Ishikawa (cell line): Measurements from ENCODE around the gene IMMP2L.

Experiments used
- CEBPB ChIP-seq: IDR thresholded peaks from 2 replicates; pipeline ENCODE4 v1.6.1; 2012
- CREB1 ChIP-seq: IDR thresholded peaks from 2 replicates; pipeline ENCODE4 v1.6.1; 2012; ENCODE audit warnings: low read depth
- EGR1 ChIP-seq: IDR thresholded peaks from 2 replicates; pipeline ENCODE4 v1.6.1; 2012
- EP300 ChIP-seq: IDR thresholded peaks from 2 replicates; pipeline ENCODE4 v1.6.1; 2012; ENCODE audit warnings: borderline replicate concordance
- FOXM1 ChIP-seq: IDR thresholded peaks from 2 replicates; pipeline ENCODE4 v1.6.1; 2012; ENCODE audit warnings: low read depth, borderline replicate concordance
- NFIC ChIP-seq: IDR thresholded peaks from 2 replicates; pipeline ENCODE4 v1.6.1; 2012
- RAD21 ChIP-seq: IDR thresholded peaks from 2 replicates; pipeline ENCODE4 v1.6.1; 2012; ENCODE audit warnings: low read depth
- REST ChIP-seq: IDR thresholded peaks from 2 replicates; pipeline ENCODE4 v1.6.1; 2012; ENCODE audit warnings: low read depth, mild to moderate bottlenecking
- TAF1 ChIP-seq: IDR thresholded peaks from 2 replicates; pipeline ENCODE4 v1.6.1; 2012; ENCODE audit warnings: low read depth, mild to moderate bottlenecking
- TCF12 ChIP-seq: IDR thresholded peaks from 2 replicates; pipeline ENCODE4 v1.6.1; 2012; ENCODE audit warnings: low read depth
- TEAD4 ChIP-seq: IDR thresholded peaks from 2 replicates; pipeline ENCODE4 v1.6.1; 2012
- USF1 ChIP-seq: IDR thresholded peaks from 2 replicates; pipeline ENCODE4 v1.6.1; 2012
- YY1 ChIP-seq: IDR thresholded peaks from 2 replicates; pipeline ENCODE4 v1.6.1; 2012; ENCODE audit warnings: low read depth
- ZBTB7A ChIP-seq: IDR thresholded peaks from 2 replicates; pipeline ENCODE4 v1.6.1; 2012; ENCODE audit warnings: low read depth
- TF ChIP-seq, protein P1 (sequence below): IDR thresholded peaks from 2 replicates; pipeline ENCODE4 v1.6.1; 2012

The IMMP2L gene

GRCh38 chr7:111005445-111005844 lies 556.8 kb downstream of the IMMP2L start:
- TF ChIP-seq TEAD4 (no peak), CREB1 (no peak), FOXM1 (no peak)
- TF ChIP-seq, protein P1, sequence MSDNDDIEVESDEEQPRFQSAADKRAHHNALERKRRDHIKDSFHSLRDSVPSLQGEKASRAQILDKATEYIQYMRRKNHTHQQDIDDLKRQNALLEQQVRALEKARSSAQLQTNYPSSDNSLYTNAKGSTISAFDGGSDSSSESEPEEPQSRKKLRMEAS = no peak

GRCh38 chr7:111004310-111004901 lies 557.9 kb downstream of the IMMP2L start:
- no peak for TF ChIP-seq TEAD4
- no peak for TF ChIP-seq FOXM1

DNA sequence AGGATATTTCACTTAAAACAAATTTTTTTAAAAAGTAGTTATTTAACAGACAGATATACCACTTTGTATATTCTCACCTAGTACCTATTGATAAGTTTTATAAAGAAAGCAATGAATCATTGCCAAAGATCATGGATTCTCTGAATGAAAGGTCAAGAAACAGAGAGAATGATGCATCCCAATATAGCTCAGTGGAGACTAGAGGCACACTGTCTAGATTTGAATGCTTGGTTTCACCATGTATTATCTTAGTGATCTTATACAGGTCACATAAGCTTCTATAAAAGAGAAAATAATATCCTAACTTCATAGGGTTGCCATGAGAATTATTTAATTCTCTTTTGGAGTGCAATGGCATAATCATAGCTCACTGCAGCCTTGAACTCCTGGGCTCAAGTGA lies 558.4 kb downstream of the IMMP2L start:
- TF ChIP-seq, protein P1 = no peak
- TF ChIP-seq NFIC (no peak), ZBTB7A (no peak), FOXM1 (no peak), EGR1 (no peak), EP300 (no peak), RAD21 (no peak), TEAD4 (no peak), TAF1 (no peak), CREB1 (no peak), CEBPB (no peak)

DNA sequence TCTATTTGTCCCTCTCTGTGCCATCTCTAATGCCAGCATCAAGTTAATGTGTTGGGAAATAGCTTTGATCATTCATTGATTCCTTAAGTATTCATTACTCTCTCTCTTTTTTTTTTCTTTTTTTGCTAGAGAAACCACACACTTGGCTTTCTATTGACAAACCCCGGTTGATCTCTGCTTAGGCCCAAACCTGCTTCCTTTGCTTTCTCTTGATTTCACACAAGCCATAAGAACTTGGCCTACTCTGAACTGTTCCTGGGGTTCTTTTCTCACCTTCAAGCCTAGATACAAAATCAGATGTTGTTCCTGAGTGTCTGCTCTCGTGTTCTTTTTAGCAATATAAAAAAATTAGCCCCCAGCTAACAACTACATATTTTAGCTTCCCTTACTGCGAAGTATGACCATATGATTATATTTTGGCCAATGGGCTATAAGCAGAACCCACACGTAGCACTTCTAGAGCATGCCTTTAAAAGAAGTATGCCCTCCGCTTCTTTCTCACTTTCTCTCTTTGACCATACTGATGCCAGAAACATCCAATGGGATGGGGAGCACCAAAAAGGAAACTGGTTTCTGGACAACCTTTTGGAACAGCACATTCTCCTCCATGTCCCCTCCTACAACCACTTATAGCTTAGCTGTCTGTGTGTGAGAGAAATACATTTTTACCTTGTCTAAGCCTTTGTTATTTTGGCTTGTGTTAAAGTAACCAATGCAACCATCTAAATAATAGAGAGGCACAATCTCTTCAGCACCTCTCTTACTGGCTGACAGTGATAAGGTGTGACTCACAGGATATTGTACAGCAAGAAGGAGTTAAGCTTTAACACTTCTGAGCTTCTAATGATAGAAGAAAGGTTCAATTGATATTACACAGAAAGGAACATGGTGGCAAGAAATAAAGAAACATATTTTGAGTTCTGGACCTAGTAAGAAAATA lies 568.0 kb downstream of the IMMP2L start:
- TF ChIP-seq REST = no peak
- no peak for TF ChIP-seq USF1
- TF ChIP-seq YY1 = no peak
- TF ChIP-seq CEBPB = no peak

GRCh38 chr7:110988890-110989501 lies 573.3 kb downstream of the IMMP2L start:
- TF ChIP-seq EP300 (no peak), YY1 (no peak), TCF12 (no peak)

GRCh38 chr7:110988348-110988747 lies 573.9 kb downstream of the IMMP2L start:
- no peak for TF ChIP-seq USF1
- no peak for TF ChIP-seq REST
- no peak for TF ChIP-seq TEAD4
- TF ChIP-seq ZBTB7A = no peak
- TF ChIP-seq EP300 = no peak
- TF ChIP-seq, protein P1 = no peak
